Measurements from ENCODE around the gene LLCFC1. TPM values are rescaled to one million over a fixed set of nuclear protein-coding genes. Genes with fewer than 3 reads are reported as not detected.

LLCFC1 gene
- polyA plus RNA-seq, 2 donors: not detected

DNA sequence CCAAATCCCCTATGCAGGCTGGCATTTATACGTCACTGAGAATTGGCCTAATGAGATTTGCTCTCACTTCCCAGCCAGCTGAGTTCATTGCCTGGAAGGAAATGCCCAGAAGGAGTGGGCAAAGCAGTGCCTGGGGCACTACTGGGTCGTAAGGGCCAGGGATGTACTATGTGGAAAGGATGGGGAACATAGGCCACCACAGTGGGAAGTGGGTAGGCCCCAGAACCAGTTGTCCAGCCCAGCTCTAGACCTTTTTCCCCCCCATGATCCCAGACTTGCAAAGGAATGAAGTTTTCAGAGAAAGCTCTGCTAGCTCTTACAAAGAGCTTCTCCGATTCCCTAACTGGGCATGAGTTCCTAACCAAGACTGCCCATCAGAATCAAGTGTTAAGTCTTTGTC is 19.6 kb upstream of the LLCFC1 start:
- no peaks in the 10 kb centered on the region for H3K9me3 ChIP-seq (ENCODE audit: control insufficient read depth in 2 of 2, insufficient read depth in 1 of 2, low read depth in 1 of 2, low read length in 1 of 2)
- WGBS, 2 donors: 85 to 89% methylated on average over 3 of the region's 3 CpGs
- no peaks in the 10 kb centered on the region for H3K4me1 ChIP-seq (ENCODE audit: control insufficient read depth in 2 of 2, insufficient read depth in 2 of 2, low read length in 1 of 2)
- no peaks in the 10 kb centered on the region for H3K27me3 ChIP-seq (ENCODE audit: control insufficient read depth in 1 of 2, insufficient read depth in 2 of 2, low read length in 2 of 2)
- H3K36me3 ChIP-seq (ENCODE audit: control insufficient read depth in 2 of 2, insufficient read depth in 2 of 2, low read length in 1 of 2): no peaks in the 10 kb centered on the region
- H3K27ac ChIP-seq (ENCODE audit: low read depth in 2 of 2, low read length in 1 of 2): no peak overlapping the region
- H3K4me3 ChIP-seq (ENCODE audit: low read depth in 1 of 2, low read length in 2 of 2): no peak overlapping the region

DNA sequence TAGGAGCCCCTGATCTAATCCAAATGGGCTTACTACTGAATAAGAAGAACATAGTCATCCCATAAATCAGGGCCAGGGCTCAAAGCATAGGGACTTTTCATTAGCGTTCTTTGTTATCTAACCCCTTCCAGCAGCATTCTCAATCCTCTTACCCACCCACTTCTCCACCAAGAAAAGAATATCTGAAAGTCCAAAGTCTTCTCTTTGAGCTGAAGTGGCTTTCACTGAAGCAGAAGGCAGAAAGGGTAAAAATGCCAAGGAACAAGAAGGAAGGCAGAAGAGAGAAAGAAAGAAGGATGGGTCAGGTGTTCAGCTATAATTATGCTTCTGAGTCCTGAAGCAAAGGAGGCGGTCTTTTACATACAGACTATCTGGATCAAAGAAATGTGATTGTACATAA is 15.9 kb upstream of the LLCFC1 start:
- 47 to 49% methylated on average over 2 of the region's 2 CpGs for WGBS, 2 donors
- H3K36me3 ChIP-seq (ENCODE audit: control insufficient read depth in 2 of 2, insufficient read depth in 2 of 2, low read length in 1 of 2): no peaks in the 10 kb centered on the region
- H3K9me3 ChIP-seq (ENCODE audit: control insufficient read depth in 2 of 2, insufficient read depth in 1 of 2, low read depth in 1 of 2, low read length in 1 of 2): no peaks in the 10 kb centered on the region
- H3K27me3 ChIP-seq (ENCODE audit: control insufficient read depth in 1 of 2, insufficient read depth in 2 of 2, low read length in 2 of 2): no peaks in the 10 kb centered on the region
- no peaks in the 10 kb centered on the region for H3K4me1 ChIP-seq (ENCODE audit: control insufficient read depth in 2 of 2, insufficient read depth in 2 of 2, low read length in 1 of 2)
- no peak overlapping the region for H3K27ac ChIP-seq (ENCODE audit: low read depth in 2 of 2, low read length in 1 of 2)
- H3K4me3 ChIP-seq (ENCODE audit: low read depth in 1 of 2, low read length in 2 of 2): no peak overlapping the region

DNA sequence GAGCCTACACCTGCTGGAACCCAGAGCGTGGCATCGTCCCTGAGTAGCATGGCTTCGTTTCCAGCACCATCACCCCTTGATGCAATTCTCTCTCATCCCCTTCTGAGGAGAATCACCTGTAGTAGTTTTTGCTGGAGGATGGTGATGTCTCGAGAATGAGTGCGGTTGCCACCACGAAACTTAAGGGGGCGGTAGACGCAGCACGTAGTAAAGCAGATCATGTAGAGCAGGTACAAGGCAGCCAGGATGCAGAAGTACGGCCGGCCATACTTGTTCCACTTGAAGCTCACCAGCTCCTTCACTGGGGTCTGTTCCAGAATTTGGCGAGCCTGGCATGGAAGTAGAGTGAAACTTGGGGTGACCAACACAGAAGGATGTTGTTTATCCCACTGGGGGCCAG is 13.9 kb upstream of the LLCFC1 start:
- H3K4me3 ChIP-seq (ENCODE audit: low read depth in 1 of 2, low read length in 2 of 2): no peak overlapping the region
- H3K4me1 ChIP-seq (ENCODE audit: control insufficient read depth in 2 of 2, insufficient read depth in 2 of 2, low read length in 1 of 2): no peaks in the 10 kb centered on the region
- no peaks in the 10 kb centered on the region for H3K27me3 ChIP-seq (ENCODE audit: control insufficient read depth in 1 of 2, insufficient read depth in 2 of 2, low read length in 2 of 2)
- H3K9me3 ChIP-seq (ENCODE audit: control insufficient read depth in 2 of 2, insufficient read depth in 1 of 2, low read depth in 1 of 2, low read length in 1 of 2): no peaks in the 10 kb centered on the region
- no peak overlapping the region for H3K27ac ChIP-seq (ENCODE audit: low read depth in 2 of 2, low read length in 1 of 2)
- WGBS, 2 donors: 75 to 83% methylated on average over 12 of the region's 12 CpGs
- no peaks in the 10 kb centered on the region for H3K36me3 ChIP-seq (ENCODE audit: control insufficient read depth in 2 of 2, insufficient read depth in 2 of 2, low read length in 1 of 2)

DNA sequence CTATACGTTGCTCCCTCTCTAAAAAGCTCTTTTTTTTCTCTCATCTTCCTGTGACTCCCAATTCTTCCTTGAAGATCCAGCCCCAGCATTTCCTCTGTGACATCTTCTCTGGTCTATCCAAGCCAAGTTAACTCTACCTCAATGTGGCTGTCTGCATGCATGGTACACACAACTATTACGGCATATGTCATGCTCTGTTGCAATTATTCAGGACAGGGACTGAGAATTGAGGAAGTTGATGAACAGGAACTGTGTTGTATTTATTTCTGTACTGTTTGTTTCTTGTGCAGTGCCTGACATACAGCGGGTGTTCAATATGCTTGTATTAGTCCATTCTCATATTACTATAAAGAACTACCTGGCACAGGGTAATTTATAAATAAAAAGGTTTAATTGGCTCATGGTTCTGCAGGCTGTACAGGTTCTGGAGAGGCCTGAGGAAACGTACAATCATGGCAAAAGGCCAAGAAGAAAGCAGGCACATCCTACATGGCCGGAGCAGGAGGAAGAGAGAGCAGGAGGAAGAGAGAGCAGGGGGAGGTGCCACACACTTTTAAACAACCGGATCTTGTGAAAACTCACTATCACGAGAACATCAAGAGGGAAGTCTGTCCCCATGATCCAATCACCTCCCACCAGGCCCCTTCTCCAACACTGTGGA is 12.1 kb upstream of the LLCFC1 start:
- 56 to 59% methylated on average over 7 of the region's 7 CpGs for WGBS, 2 donors
- no peak overlapping the region for H3K27ac ChIP-seq (ENCODE audit: low read depth in 2 of 2, low read length in 1 of 2)
- H3K36me3 ChIP-seq (ENCODE audit: control insufficient read depth in 2 of 2, insufficient read depth in 2 of 2, low read length in 1 of 2): no peaks in the 10 kb centered on the region
- no peaks in the 10 kb centered on the region for H3K27me3 ChIP-seq (ENCODE audit: control insufficient read depth in 1 of 2, insufficient read depth in 2 of 2, low read length in 2 of 2)
- H3K4me1 ChIP-seq (ENCODE audit: control insufficient read depth in 2 of 2, insufficient read depth in 2 of 2, low read length in 1 of 2): no peaks in the 10 kb centered on the region
- H3K4me3 ChIP-seq (ENCODE audit: low read depth in 1 of 2, low read length in 2 of 2): no peak overlapping the region
- H3K9me3 ChIP-seq (ENCODE audit: control insufficient read depth in 2 of 2, insufficient read depth in 1 of 2, low read depth in 1 of 2, low read length in 1 of 2): no peaks in the 10 kb centered on the region

DNA sequence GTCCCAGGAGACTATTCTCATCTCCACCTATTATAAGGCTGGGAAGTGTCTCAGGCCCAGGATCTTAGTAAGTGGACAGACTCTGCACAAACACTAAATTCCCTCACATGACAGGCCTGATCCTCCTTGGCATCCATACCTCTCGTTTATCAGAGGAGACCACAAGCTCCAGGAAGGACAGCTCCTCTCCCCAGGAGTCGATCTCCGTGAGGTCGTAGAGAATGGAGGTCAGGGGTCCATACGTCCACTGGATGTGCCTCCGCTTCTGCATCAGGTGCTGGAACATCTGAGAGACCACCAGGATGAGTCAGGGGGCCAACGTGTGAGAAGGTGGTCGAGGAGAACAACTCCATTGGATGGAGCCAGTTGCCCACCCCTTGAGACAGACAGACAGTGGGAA is 11.3 kb upstream of the LLCFC1 start:
- no peaks in the 10 kb centered on the region for H3K27me3 ChIP-seq (ENCODE audit: control insufficient read depth in 1 of 2, insufficient read depth in 2 of 2, low read length in 2 of 2)
- no peaks in the 10 kb centered on the region for H3K36me3 ChIP-seq (ENCODE audit: control insufficient read depth in 2 of 2, insufficient read depth in 2 of 2, low read length in 1 of 2)
- H3K4me3 ChIP-seq (ENCODE audit: low read depth in 1 of 2, low read length in 2 of 2): no peak overlapping the region
- H3K27ac ChIP-seq (ENCODE audit: low read depth in 2 of 2, low read length in 1 of 2): no peak overlapping the region
- 78 to 80% methylated on average over 8 of the region's 8 CpGs for WGBS, 2 donors
- H3K4me1 ChIP-seq (ENCODE audit: control insufficient read depth in 2 of 2, insufficient read depth in 2 of 2, low read length in 1 of 2): no peaks in the 10 kb centered on the region
- H3K9me3 ChIP-seq (ENCODE audit: control insufficient read depth in 2 of 2, insufficient read depth in 1 of 2, low read depth in 1 of 2, low read length in 1 of 2): no peaks in the 10 kb centered on the region

DNA sequence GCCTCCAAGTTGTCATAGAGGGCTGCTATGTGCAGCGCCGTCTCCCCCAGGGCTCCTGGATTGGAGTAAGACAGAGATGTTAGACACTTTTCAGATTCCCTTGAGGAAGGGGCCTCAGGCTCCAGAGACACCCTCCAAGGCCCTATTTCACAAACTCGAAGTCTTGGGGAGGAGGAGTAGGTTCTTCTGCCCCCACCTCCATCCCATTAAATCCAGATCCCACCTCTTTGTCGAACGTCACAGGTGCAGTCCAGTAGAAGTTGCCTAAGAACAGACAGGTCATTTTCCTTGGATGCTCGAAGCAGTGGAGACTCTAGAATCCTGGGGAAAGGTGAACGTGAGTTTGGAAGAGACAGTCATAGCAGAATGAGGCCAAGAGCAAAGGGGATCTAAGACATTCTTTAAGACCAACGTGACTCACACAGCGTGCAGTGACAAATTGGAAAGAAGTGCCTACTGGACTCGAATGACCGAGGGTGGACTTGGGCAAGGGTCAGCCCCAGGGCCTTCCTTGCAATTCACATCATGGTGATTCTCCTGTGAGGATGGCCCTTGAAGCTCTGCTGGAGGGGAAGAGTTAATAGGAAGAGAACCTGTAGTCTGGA is 9.1 kb upstream of the LLCFC1 start:
- Histone ChIP-seq H3K27ac (ENCODE audit: low read depth in 2 of 2, low read length in 1 of 2) (no peak overlapping the region), H3K4me3 (ENCODE audit: low read depth in 1 of 2, low read length in 2 of 2) (no peak overlapping the region), H3K36me3 (ENCODE audit: control insufficient read depth in 2 of 2, insufficient read depth in 2 of 2, low read length in 1 of 2) (no peaks in the 10 kb centered on the region), H3K9me3 (ENCODE audit: control insufficient read depth in 2 of 2, insufficient read depth in 1 of 2, low read depth in 1 of 2, low read length in 1 of 2) (no peaks in the 10 kb centered on the region), H3K27me3 (ENCODE audit: control insufficient read depth in 1 of 2, insufficient read depth in 2 of 2, low read length in 2 of 2) (no peaks in the 10 kb centered on the region), H3K4me1 (ENCODE audit: control insufficient read depth in 2 of 2, insufficient read depth in 2 of 2, low read length in 1 of 2) (no peaks in the 10 kb centered on the region)
- 86 to 89% methylated on average over 11 of the region's 11 CpGs for WGBS, 2 donors

DNA sequence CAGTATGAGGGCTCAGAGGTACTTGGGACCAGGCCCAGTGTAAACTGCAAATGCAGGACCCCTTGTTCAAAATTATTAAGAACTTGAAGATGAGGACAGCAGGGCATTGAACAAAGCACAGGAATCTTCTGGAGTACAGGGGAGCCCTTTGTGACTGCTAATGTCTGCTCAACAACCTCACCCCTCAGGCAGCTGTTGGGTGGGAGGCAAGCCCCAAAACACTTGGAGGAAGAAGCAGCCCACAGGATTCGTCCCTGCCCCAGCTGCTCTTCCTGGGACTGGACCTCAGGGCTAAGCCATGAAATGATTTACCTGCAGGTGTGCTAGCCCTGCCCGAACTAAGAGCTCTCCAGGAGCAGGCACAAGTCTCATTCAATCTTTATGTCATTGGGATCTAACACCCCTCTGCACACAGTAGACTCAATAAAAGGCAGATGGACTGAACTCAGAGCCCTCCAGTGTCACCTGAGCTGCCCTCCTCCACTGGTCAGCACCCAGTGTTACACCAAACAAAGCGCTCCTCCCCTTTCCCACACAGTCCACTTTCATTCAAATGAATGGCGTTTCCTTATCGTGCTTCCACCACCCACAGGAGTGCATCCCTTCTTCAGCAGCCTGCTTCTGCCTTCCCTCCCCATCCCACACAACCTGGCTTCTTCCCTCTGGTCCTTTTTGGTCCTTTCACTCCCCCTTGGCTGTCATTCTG is 6.7 kb upstream of the LLCFC1 start:
- 65 to 74% methylated on average over 5 of the region's 5 CpGs for WGBS, 2 donors
- H3K4me1 ChIP-seq (ENCODE audit: control insufficient read depth in 2 of 2, insufficient read depth in 2 of 2, low read length in 1 of 2): no peaks in the 10 kb centered on the region

DNA sequence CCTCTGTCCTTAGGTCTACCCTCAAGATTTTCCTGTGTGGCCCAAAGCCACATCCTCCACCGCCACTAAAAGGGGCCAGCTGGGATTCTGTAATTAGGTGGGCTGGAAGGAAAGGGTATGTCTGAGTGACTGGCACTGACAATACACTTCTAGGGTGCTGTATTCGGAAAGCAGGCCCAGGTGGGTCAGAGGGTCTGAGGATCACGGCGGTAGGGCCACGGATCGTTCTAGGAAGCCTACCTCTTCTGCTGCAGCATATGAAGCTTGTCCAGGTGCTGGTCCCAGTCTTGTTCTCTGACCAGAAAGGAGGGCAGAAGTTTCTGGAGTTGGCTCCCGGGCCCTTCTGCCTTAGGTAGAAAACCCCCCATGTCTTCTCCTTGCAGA is 6.2 kb upstream of the LLCFC1 start:
- Histone ChIP-seq H3K4me3 (ENCODE audit: low read depth in 1 of 2, low read length in 2 of 2) (no peak overlapping the region), H3K27me3 (ENCODE audit: control insufficient read depth in 1 of 2, insufficient read depth in 2 of 2, low read length in 2 of 2) (no peaks in the 10 kb centered on the region), H3K9me3 (ENCODE audit: control insufficient read depth in 2 of 2, insufficient read depth in 1 of 2, low read depth in 1 of 2, low read length in 1 of 2) (no peaks in the 10 kb centered on the region), H3K4me1 (ENCODE audit: control insufficient read depth in 2 of 2, insufficient read depth in 2 of 2, low read length in 1 of 2) (no peaks in the 10 kb centered on the region), H3K27ac (ENCODE audit: low read depth in 2 of 2, low read length in 1 of 2) (no peak overlapping the region), H3K36me3 (ENCODE audit: control insufficient read depth in 2 of 2, insufficient read depth in 2 of 2, low read length in 1 of 2) (no peaks in the 10 kb centered on the region)
- WGBS, 2 donors: 87% methylated on average over 7 of the region's 7 CpGs

More for the DNA sequence above, 6.7 kb upstream of the LLCFC1 start:
- H3K4me3 ChIP-seq (ENCODE audit: low read depth in 1 of 2, low read length in 2 of 2): no peak overlapping the region
- H3K27ac ChIP-seq (ENCODE audit: low read depth in 2 of 2, low read length in 1 of 2): no peak overlapping the region
- no peaks in the 10 kb centered on the region for H3K9me3 ChIP-seq (ENCODE audit: control insufficient read depth in 2 of 2, insufficient read depth in 1 of 2, low read depth in 1 of 2, low read length in 1 of 2)
- H3K36me3 ChIP-seq (ENCODE audit: control insufficient read depth in 2 of 2, insufficient read depth in 2 of 2, low read length in 1 of 2): no peaks in the 10 kb centered on the region
- no peaks in the 10 kb centered on the region for H3K27me3 ChIP-seq (ENCODE audit: control insufficient read depth in 1 of 2, insufficient read depth in 2 of 2, low read length in 2 of 2)

DNA sequence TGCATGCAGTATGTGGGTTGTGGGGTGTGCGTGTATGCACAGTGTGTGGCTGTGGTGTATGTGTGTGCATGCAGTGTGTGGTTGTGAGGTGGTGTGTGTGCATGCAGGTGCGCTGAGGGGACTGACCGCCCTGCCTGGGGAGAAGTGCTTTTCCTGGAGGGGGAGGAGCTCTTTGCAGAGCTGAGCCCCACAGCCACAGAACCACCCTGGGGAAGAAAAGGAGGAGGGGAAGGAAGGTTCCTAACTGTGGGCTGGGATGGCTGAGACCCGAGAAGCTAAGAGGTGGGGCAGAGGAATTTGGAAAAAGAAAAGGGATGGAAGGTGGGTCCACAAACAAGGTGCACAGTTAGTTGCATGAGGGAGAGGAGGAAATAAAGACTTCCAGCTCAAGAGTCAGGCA is 5.7 kb upstream of the LLCFC1 start, which contains the start of gene TRPV5:
Gene TRPV5, minus strand, starts transcription at position 123 of the 400 bp plus-strand sequence. CDS start 287 bp downstream, outside the sequence.
- no peaks in the 10 kb centered on the region for H3K27me3 ChIP-seq (ENCODE audit: control insufficient read depth in 1 of 2, insufficient read depth in 2 of 2, low read length in 2 of 2)
- no peaks in the 10 kb centered on the region for H3K4me1 ChIP-seq (ENCODE audit: control insufficient read depth in 2 of 2, insufficient read depth in 2 of 2, low read length in 1 of 2)
- H3K4me3 ChIP-seq (ENCODE audit: low read depth in 1 of 2, low read length in 2 of 2): no peak within 1 kb of the TSS
- 75 to 81% methylated on average over 4 of the region's 4 CpGs for WGBS, 2 donors
- H3K27ac ChIP-seq (ENCODE audit: low read depth in 2 of 2, low read length in 1 of 2): no peak within 1 kb of the TSS
- no peaks in the 10 kb centered on the region for H3K36me3 ChIP-seq (ENCODE audit: control insufficient read depth in 2 of 2, insufficient read depth in 2 of 2, low read length in 1 of 2)
- no peaks in the 10 kb centered on the region for H3K9me3 ChIP-seq (ENCODE audit: control insufficient read depth in 2 of 2, insufficient read depth in 1 of 2, low read depth in 1 of 2, low read length in 1 of 2)
